PFSK-1 (cell line): Measurements from ENCODE around the gene BEX5. TPM values are rescaled to one million over a fixed set of nuclear protein-coding genes. Genes with fewer than 3 reads are reported as not detected.

ENCODE experiments used
- FOXP2 ChIP-seq: optimal IDR thresholded peaks from 2 replicates; pipeline ENCODE3; 2011; ENCODE audit warnings: borderline replicate concordance, control low read depth, inconsistent platforms; ENCODE audit not compliant: insufficient read depth; ENCODE audit errors: extremely low read length, extremely low read depth
- POLR2AphosphoS5 ChIP-seq: IDR thresholded peaks from 2 replicates; pipeline ENCODE4 v1.6.1; 2012; ENCODE audit warnings: low read depth, mild to moderate bottlenecking, control low read depth, low read length, moderate library complexity
- REST ChIP-seq, 2 experiments: IDR thresholded peaks; 2 replicates each; pipeline versions ENCODE4 v1.6.1 to v1.8.0; 2011 to 2012; ENCODE audit warnings: low read depth in 2 of 2, low read length in 2 of 2, control low read depth in 1 of 2, inconsistent platforms in 1 of 2, mild to moderate bottlenecking in 1 of 2, moderate library complexity in 1 of 2; ENCODE audit not compliant: insufficient read depth in 1 of 2
- SIN3A ChIP-seq: IDR thresholded peaks from 2 replicates; pipeline ENCODE4 v1.6.1; 2012; ENCODE audit warnings: mild to moderate bottlenecking, low read length, moderate library complexity, borderline replicate concordance; ENCODE audit not compliant: insufficient read depth
- TAF1 ChIP-seq: IDR thresholded peaks from 2 replicates; pipeline ENCODE4 v1.6.1; 2012; ENCODE audit warnings: low read length, control low read depth, borderline replicate concordance; ENCODE audit not compliant: insufficient read depth
- polyA plus RNA-seq: library from polyadenylated mRNA; unstranded; fragments of >200 nt; gene quantifications from one replicate; pipeline ENCODE4 v1.2.1, GENCODE V29; 2012; ENCODE audit warnings: low read depth, missing spikeins; ENCODE audit not compliant: insufficient read length

BEX5 gene
- not detected for polyA plus RNA-seq

- TF ChIP-seq POLR2AphosphoS5 (no peak), TAF1 (no peak), REST (IDR thresholded peaks at IDR 0.05; ENCODE audit: insufficient read depth in 1 of 2, low read depth in 2 of 2, low read length in 2 of 2) (no peak), SIN3A (no peak), FOXP2 (no peak)
Measured at GRCh38 chrX:102155806-102156179, at the start of gene BEX5. BEX5 (minus strand) TSS chrX:102155977; CDS start chrX:102154265, 1,712 bp downstream.

- TF ChIP-seq POLR2AphosphoS5 (no peak), TAF1 (no peak), SIN3A (no peak), REST (IDR thresholded peaks at IDR 0.05; ENCODE audit: insufficient read depth in 1 of 2, low read depth in 2 of 2, low read length in 2 of 2) (no peak), FOXP2 (no peak)
Measured at GRCh38 chrX:102185967-102186720, 30.4 kb upstream of the BEX5 start.

- TF ChIP-seq REST (IDR thresholded peaks at IDR 0.05; ENCODE audit: insufficient read depth in 1 of 2, low read depth in 2 of 2, low read length in 2 of 2) (no peak), TAF1 (no peak), FOXP2 (no peak), POLR2AphosphoS5 (no peak), SIN3A (no peak)
Measured at GRCh38 chrX:102154900-102155805, 624 bp downstream of the BEX5 start.

GRCh38 chrX:102154218-102154860 lies 1.4 kb downstream of the BEX5 start:
- TF ChIP-seq POLR2AphosphoS5 = no peak
- TF ChIP-seq TAF1 = no peak
- no peak for TF ChIP-seq SIN3A
- no peak for TF ChIP-seq REST (IDR thresholded peaks at IDR 0.05; ENCODE audit: insufficient read depth in 1 of 2, low read depth in 2 of 2, low read length in 2 of 2)
- no peak for TF ChIP-seq FOXP2
